Vagina (tissue), 2 donors: Measurements from ENCODE around the gene DIRAS1. TPM values are rescaled to one million over a fixed set of nuclear protein-coding genes. Genes with fewer than 3 reads are reported as not detected.

Source experiments
- DNase-seq, 2 donors: peaks; one replicate each; pipeline ENCODE4 v3.0.0-alpha.2; 2017; ENCODE audit errors: extremely low spot score in 2 of 2
- H3K27ac ChIP-seq: fragments of 200-600 bp; sonication (generic); one replicate; pipeline ENCODE4 v1.5.1; 2019
- H3K27me3 ChIP-seq: fragments of 200-600 bp; sonication (generic); one replicate; pipeline ENCODE4 v1.5.1; 2019
- H3K36me3 ChIP-seq, 2 donors: fragments of 200-600 bp; sonication (generic); one replicate each; pipeline ENCODE4 v1.5.1; 2017 to 2019
- H3K4me1 ChIP-seq: fragments of 200-600 bp; sonication (generic); one replicate; pipeline ENCODE4 v1.5.1; 2019
- H3K4me3 ChIP-seq, 2 donors: fragments of 200-600 bp; sonication (generic); 1 replicate in 1 of 2; 2 replicates in 1 of 2; pipeline ENCODE4 v1.5.1; 2016 to 2019
- H3K9me3 ChIP-seq: fragments of 200-600 bp; sonication (generic); one replicate; pipeline ENCODE4 v1.5.1; 2019
- POLR2A ChIP-seq, 2 donors: fragments of 450-650 bp; IDR thresholded peaks; one replicate each; pipeline ENCODE4 v1.6.1; 2017; ENCODE audit warnings: antibody characterized with exemption in 2 of 2, mild to moderate bottlenecking in 2 of 2, moderate library complexity in 2 of 2
- POLR2AphosphoS5 ChIP-seq, 2 donors: sonication (generic); formaldehyde crosslinking; IDR thresholded peaks; one replicate each; pipeline ENCODE4 v1.9.0; 2017; ENCODE audit warnings: antibody characterized with exemption in 2 of 2, mild to moderate bottlenecking in 2 of 2, low read depth in 1 of 2; ENCODE audit not compliant: insufficient read depth in 1 of 2
- intact Hi-C: fragments of 100-400 bp; cut with DNase I; formaldehyde crosslinking; loops from one replicate; pipeline ENCODE4 v1.15.1; 2023
- total RNA-seq: library from RNA; depleted of rRNA; stranded (reverse); fragments of >200 nt; gene quantifications from one replicate; pipeline ENCODE4 v1.2.3, GENCODE V29; 2016
- TF ChIP-seq, protein P1 (sequence below), 3 experiments: fragments of 450-650 bp in 2 of 3; fragments of 200-600 bp in 1 of 3; sonication (generic) in 1 of 3; IDR thresholded peaks; one replicate each; pipeline ENCODE4 v1.5.1; 2017 to 2019; ENCODE audit warnings: antibody characterized with exemption in 3 of 3, mild to moderate bottlenecking in 2 of 3, moderate library complexity in 2 of 3

DIRAS1 gene
- total RNA-seq, 1 donor from 2014 or later = 2.0 TPM

DNA sequence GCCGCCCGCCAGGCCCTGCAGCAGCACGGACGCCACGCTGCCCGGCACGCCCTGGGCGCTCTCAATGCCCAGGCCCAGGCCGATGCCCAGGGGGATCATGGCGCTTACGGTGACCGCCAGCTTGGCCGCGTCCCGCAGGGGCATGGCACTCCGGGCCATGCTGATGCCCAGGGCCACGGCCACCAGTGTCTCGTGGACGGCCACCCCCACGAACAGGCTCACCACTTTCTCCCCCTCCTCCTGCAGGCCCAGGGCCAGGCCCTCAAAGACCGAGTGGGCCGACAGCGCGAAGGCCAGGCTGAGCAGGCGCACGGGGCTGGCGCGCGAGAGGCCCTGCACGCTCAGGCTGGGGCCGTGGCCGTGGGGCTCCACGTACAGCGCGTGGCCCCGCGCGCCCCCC lies 11.7 kb upstream of the DIRAS1 start:
- no peaks in the 10 kb centered on the region for H3K4me1 ChIP-seq

DNA sequence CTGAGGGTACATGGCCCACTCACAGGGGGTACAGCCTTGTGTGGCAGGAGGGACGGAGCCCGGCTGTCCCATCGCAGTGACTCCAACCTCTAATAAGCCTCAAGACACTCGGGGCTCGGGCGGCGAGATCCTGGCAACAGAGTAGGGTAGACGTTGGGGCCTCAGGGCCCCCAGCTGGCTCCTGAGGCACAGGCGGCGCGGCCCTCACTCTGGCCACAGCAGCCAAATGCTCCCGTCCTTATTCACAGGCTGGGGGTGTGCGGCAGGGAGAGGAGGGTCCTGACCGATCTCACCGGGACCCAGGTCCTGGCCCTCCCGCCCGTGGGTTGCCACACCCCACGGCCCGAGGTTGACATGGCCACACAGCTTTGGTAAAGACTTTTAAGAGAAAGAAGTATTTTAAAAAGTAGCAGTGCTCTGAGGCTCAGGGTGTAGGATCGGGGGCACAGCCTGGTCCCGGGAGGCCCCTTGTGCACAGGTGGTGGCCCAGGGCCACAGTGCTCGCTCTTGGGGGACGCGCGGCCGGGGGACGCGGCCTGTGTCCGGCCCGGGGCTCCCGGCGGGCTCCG lies 11.1 kb upstream of the DIRAS1 start:
- intact Hi-C loops = no loop called here
- peaks cover 0 to 23% of the 10 kb centered on the region in 2 donors for H3K36me3 ChIP-seq
- peaks cover under 1% of the 10 kb centered on the region for H3K4me1 ChIP-seq
- H3K9me3 ChIP-seq = no peaks in the 10 kb centered on the region
- no peak overlapping the region for H3K27ac ChIP-seq
- no peak for DNase-seq
- H3K27me3 ChIP-seq = no peaks in the 10 kb centered on the region
- no peak overlapping the region for H3K4me3 ChIP-seq
- TF ChIP-seq, protein P1, sequence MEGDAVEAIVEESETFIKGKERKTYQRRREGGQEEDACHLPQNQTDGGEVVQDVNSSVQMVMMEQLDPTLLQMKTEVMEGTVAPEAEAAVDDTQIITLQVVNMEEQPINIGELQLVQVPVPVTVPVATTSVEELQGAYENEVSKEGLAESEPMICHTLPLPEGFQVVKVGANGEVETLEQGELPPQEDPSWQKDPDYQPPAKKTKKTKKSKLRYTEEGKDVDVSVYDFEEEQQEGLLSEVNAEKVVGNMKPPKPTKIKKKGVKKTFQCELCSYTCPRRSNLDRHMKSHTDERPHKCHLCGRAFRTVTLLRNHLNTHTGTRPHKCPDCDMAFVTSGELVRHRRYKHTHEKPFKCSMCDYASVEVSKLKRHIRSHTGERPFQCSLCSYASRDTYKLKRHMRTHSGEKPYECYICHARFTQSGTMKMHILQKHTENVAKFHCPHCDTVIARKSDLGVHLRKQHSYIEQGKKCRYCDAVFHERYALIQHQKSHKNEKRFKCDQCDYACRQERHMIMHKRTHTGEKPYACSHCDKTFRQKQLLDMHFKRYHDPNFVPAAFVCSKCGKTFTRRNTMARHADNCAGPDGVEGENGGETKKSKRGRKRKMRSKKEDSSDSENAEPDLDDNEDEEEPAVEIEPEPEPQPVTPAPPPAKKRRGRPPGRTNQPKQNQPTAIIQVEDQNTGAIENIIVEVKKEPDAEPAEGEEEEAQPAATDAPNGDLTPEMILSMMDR (IDR thresholded peaks at IDR 0.05) = no peak
- TF ChIP-seq POLR2A (IDR thresholded peaks at IDR 0.05) = no peak

More for the DNA sequence above, 11.7 kb upstream of the DIRAS1 start:
- TF ChIP-seq POLR2AphosphoS5 (IDR thresholded peaks at IDR 0.05; ENCODE audit: insufficient read depth in 1 of 2, low read depth in 1 of 2) = no peak
- TF ChIP-seq, protein P1 (IDR thresholded peaks at IDR 0.05) = no peak
- no peak for TF ChIP-seq POLR2A (IDR thresholded peaks at IDR 0.05)
- Histone ChIP-seq H3K36me3 (peaks cover 0 to 23% of the 10 kb centered on the region in 2 donors), H3K27me3 (no peaks in the 10 kb centered on the region), H3K27ac (no peak overlapping the region), H3K9me3 (no peaks in the 10 kb centered on the region), H3K4me3 (no peak overlapping the region)
- DNase-seq = no peak
- intact Hi-C loops = no loop called here

DNA sequence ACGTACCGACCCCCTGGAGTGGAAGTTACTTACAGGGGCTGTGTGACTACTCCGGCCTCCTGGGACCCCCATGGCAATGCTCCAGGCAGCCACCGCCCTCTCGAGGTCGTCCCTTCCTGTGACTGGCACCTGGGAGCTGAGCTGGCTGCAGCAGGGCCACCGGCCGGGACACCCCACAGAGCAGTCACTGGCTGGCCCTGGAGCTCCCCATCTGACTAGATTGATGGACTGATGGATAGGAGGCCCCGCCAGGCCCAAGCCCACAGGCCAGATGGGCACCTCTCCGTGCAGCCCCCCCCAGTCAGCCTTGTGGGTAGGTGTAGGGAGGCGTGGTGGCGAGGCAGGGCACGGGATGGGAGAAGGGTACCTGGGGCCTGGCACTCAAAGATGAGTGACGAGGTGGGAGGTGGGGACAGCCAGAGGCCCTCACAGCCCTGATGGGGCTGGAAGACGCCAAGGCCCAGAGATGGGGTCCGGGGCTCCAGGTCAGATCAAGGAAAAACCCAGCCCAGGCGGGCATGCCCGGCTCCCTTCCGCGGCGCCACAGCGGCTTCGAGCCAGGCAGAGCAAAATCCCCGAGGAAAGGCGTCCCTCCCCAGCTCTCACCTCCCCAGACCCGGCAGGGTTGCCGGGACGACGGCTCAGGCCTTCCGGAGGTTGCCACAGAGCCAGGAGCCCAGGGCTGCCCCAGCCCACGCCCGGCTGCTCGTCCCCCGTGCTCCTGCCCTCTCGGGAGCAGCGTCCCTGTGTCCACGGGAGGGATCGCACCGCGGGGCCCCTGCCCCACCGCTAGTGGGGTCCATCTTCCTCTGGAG lies 10.2 kb upstream of the DIRAS1 start:
- Histone ChIP-seq H3K4me3 (no peak overlapping the region), H3K27me3 (no peaks in the 10 kb centered on the region), H3K27ac (no peak overlapping the region), H3K36me3 (peaks cover 0 to 20% of the 10 kb centered on the region in 2 donors), H3K4me1 (peaks cover 8% of the 10 kb centered on the region), H3K9me3 (no peaks in the 10 kb centered on the region)
- intact Hi-C loops = no loop called here
- DNase-seq = no peak
- TF ChIP-seq POLR2AphosphoS5 (IDR thresholded peaks at IDR 0.05; ENCODE audit: insufficient read depth in 1 of 2, low read depth in 1 of 2) (no peak), POLR2A (IDR thresholded peaks at IDR 0.05) (no peak)
- TF ChIP-seq, protein P1 (IDR thresholded peaks at IDR 0.05) = no peak

DNA sequence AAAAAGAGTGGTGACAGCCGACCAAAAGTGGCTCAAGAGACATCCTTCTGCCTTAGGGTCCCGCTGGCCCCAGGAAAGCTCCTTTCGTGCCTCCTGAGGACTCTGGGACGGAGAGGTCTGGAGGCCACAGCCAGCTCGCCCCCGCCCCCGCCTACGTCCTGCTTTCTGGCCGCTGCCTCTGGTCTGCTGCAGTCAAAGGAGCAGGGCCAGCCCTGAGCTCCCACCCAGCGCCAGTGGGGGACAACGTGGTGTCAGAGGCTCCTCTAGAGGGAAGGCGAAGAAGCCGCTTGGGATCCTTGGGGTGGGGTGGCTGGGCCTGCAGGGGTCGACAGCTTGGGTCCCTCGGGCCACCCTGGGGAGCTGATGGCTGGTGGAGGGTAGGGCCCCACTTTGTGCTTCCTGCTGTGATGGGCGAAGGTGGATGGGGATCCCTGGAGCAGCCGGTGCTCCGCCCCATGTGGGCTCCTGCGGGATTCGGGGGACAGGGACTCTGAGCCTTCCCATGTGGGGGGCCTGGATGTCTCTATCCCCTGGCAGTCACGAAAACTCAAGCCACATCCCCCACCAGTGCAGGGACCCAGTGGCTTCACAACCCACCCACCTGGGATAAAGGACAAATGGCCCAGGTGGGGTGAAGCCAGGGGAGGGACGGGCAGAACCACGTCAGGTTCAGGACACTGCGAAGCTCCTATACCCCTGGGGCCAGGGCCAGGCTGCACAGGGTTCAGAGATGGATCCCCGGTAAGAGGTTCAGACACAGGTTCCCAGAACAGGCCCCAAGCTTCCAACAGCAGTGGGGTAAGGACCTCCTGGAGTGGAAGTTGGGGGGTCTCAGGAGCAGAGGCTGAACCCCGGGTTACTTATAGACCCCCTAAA lies 9.0 kb upstream of the DIRAS1 start:
- no peak overlapping the region for H3K4me3 ChIP-seq
- peaks cover 0 to 13% of the 10 kb centered on the region in 2 donors for H3K36me3 ChIP-seq
- no peak for DNase-seq
- H3K27me3 ChIP-seq = no peaks in the 10 kb centered on the region
- no peaks in the 10 kb centered on the region for H3K9me3 ChIP-seq
- intact Hi-C loops = no loop called here
- H3K27ac ChIP-seq = no peak overlapping the region
- peaks cover 8% of the 10 kb centered on the region for H3K4me1 ChIP-seq
- TF ChIP-seq, protein P1 (IDR thresholded peaks at IDR 0.05) = no peak
